Astrocyte (in vitro differentiated cells and primary cell): ENCODE data around the gene TRMU. TPM values are rescaled to one million over a fixed set of nuclear protein-coding genes. Genes with fewer than 3 reads are reported as not detected.
"Not testable (repeated sequence)": the region's sequence is repeated elsewhere in the genome, so short reads cannot be mapped to it uniquely, and the experiment has no call there.

Experiments
- DNase-seq: peaks from one replicate; pipeline ENCODE4 v3.0.0-alpha.2; 2010; ENCODE audit warnings: low read depth
- FAIRE-seq: peaks from 2 replicates; lab custom pipeline; 2011; peaks lifted over from hg19 to GRCh38; lab: Jason Lieb, UNC
- H2AFZ ChIP-seq: 2 replicates; pipeline ENCODE4 v1.6.0; 2012; ENCODE audit warnings: low read depth, low read length, inconsistent platforms
- H3K27ac ChIP-seq: 2 replicates; pipeline ENCODE4 v1.5.1; 2011; ENCODE audit warnings: low read depth, low read length, inconsistent platforms
- H3K27me3 ChIP-seq: 2 replicates; pipeline ENCODE4 v1.6.0; 2011; ENCODE audit warnings: low read length, inconsistent platforms; ENCODE audit not compliant: insufficient read depth
- H3K36me3 ChIP-seq: 2 replicates; pipeline ENCODE4 v1.5.1; 2011; ENCODE audit warnings: low read length, inconsistent platforms; ENCODE audit not compliant: insufficient read depth
- H3K4me1 ChIP-seq: 2 replicates; pipeline ENCODE4 v1.5.1; 2011; ENCODE audit warnings: low read length, inconsistent platforms; ENCODE audit not compliant: insufficient read depth
- H3K4me2 ChIP-seq: 2 replicates; pipeline ENCODE4 v1.6.0; 2012; ENCODE audit warnings: low read length, inconsistent platforms
- H3K4me3 ChIP-seq: 2 replicates; pipeline ENCODE4 v1.5.1; 2011; ENCODE audit warnings: low read depth, mild to moderate bottlenecking, low read length, inconsistent platforms; ENCODE audit not compliant: insufficient read depth
- H3K79me2 ChIP-seq: 2 replicates; pipeline ENCODE4 v1.6.0; 2012; ENCODE audit warnings: mild to moderate bottlenecking, low read length, inconsistent platforms; ENCODE audit not compliant: insufficient read depth
- H3K9ac ChIP-seq: 2 replicates; pipeline ENCODE4 v1.6.0; 2012; ENCODE audit warnings: mild to moderate bottlenecking, low read length, inconsistent platforms
- H3K9me3 ChIP-seq: 2 replicates; pipeline ENCODE4 v1.5.1; 2012; ENCODE audit warnings: low read depth, mild to moderate bottlenecking, low read length, inconsistent platforms; ENCODE audit not compliant: insufficient read depth
- H4K20me1 ChIP-seq: 2 replicates; pipeline ENCODE4 v1.6.0; 2012; ENCODE audit warnings: low read length, inconsistent platforms; ENCODE audit not compliant: insufficient read depth
- H3K27ac Mint-ChIP-seq: one replicate; pipeline ENCODE4 v1.8.0; 2021; ENCODE audit warnings: mild to moderate bottlenecking, mixed read lengths; ENCODE audit not compliant: unreplicated experiment
- H3K27me3 Mint-ChIP-seq: one replicate; pipeline ENCODE4 v1.8.0; 2021; ENCODE audit warnings: low read depth, mixed read lengths; ENCODE audit not compliant: unreplicated experiment
- H3K36me3 Mint-ChIP-seq: one replicate; pipeline ENCODE4 v1.8.0; 2021; ENCODE audit warnings: low read depth, mixed read lengths; ENCODE audit not compliant: unreplicated experiment
- H3K4me1 Mint-ChIP-seq: one replicate; pipeline ENCODE4 v1.8.0; 2021; ENCODE audit warnings: low read depth, mixed read lengths; ENCODE audit not compliant: unreplicated experiment
- H3K4me3 Mint-ChIP-seq: one replicate; pipeline ENCODE4 v1.8.0; 2021; ENCODE audit warnings: mild to moderate bottlenecking, moderate library complexity, mixed read lengths; ENCODE audit not compliant: unreplicated experiment
- H3K9me3 Mint-ChIP-seq: one replicate; pipeline ENCODE4 v1.8.0; 2021; ENCODE audit warnings: mild to moderate bottlenecking, mixed read lengths; ENCODE audit not compliant: unreplicated experiment
- EZH2 ChIP-seq: IDR thresholded peaks from 2 replicates; pipeline ENCODE4 v1.6.1; 2012; ENCODE audit warnings: mild to moderate bottlenecking, low read length, inconsistent platforms; ENCODE audit not compliant: insufficient read depth
- total RNA-seq: library from RNA; stranded (reverse); gene quantifications from 2 replicates; pipeline ENCODE4 v1.2.1, GENCODE V29; 2021
- TF ChIP-seq, protein P1 (sequence below): IDR thresholded peaks from 2 replicates; pipeline ENCODE4 v1.5.1; 2011; ENCODE audit warnings: low read depth, mild to moderate bottlenecking, inconsistent platforms, low read length, moderate library complexity; ENCODE audit not compliant: insufficient read depth

Gene TRMU
- total RNA-seq, 1 donor from 2014 or later, result 33.4 TPM

DNA sequence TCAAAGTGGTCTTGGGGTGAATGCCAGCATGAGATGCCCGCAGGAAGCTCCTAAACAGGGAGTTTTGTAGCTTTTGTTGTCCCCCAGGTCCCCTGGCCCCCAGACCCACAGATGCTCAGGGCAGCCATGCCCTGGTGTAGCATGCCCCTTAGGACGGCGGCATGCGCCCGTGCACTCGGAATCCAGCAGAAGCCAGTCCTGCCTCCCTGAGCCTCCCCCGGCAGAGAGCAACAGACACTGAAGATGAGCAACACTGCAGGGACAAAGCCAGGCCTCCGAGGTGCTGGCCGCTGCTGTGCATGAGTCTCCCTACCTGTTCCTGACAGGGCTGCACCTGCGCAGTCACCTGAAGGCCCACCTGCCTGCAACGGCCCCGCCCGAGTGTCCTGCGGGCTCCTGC is 59.1 kb downstream of the TRMU start:
- no peaks in the 10 kb centered on the region for H3K27me3 ChIP-seq
- FAIRE-seq (no peak), DNase-seq (no peak)
- peaks cover 2% of the 10 kb centered on the region for H3K4me1 ChIP-seq
- no peak overlapping the region for H3K27ac Mint-ChIP-seq
- H3K9me3 Mint-ChIP-seq, result no peaks in the 10 kb centered on the region
- H4K20me1 ChIP-seq, result no peaks in the 10 kb centered on the region
- no peak overlapping the region for H3K4me3 ChIP-seq
- no peak overlapping the region for H3K27ac ChIP-seq
- H3K36me3 ChIP-seq, result no peaks in the 10 kb centered on the region
- TF ChIP-seq EZH2, result no peak
- TF ChIP-seq, protein P1, sequence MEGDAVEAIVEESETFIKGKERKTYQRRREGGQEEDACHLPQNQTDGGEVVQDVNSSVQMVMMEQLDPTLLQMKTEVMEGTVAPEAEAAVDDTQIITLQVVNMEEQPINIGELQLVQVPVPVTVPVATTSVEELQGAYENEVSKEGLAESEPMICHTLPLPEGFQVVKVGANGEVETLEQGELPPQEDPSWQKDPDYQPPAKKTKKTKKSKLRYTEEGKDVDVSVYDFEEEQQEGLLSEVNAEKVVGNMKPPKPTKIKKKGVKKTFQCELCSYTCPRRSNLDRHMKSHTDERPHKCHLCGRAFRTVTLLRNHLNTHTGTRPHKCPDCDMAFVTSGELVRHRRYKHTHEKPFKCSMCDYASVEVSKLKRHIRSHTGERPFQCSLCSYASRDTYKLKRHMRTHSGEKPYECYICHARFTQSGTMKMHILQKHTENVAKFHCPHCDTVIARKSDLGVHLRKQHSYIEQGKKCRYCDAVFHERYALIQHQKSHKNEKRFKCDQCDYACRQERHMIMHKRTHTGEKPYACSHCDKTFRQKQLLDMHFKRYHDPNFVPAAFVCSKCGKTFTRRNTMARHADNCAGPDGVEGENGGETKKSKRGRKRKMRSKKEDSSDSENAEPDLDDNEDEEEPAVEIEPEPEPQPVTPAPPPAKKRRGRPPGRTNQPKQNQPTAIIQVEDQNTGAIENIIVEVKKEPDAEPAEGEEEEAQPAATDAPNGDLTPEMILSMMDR, result no peak
- H3K4me3 Mint-ChIP-seq, result no peak overlapping the region
- no peak overlapping the region for H3K4me2 ChIP-seq
- H3K9ac ChIP-seq, result no peak overlapping the region
- no peaks in the 10 kb centered on the region for H3K9me3 ChIP-seq
- no peaks in the 10 kb centered on the region for H3K4me1 Mint-ChIP-seq
- no peaks in the 10 kb centered on the region for H3K27me3 Mint-ChIP-seq
- no peak overlapping the region for H2AFZ ChIP-seq
- H3K79me2 ChIP-seq, result no peaks in the 10 kb centered on the region
- peaks cover 6% of the 10 kb centered on the region for H3K36me3 Mint-ChIP-seq

DNA sequence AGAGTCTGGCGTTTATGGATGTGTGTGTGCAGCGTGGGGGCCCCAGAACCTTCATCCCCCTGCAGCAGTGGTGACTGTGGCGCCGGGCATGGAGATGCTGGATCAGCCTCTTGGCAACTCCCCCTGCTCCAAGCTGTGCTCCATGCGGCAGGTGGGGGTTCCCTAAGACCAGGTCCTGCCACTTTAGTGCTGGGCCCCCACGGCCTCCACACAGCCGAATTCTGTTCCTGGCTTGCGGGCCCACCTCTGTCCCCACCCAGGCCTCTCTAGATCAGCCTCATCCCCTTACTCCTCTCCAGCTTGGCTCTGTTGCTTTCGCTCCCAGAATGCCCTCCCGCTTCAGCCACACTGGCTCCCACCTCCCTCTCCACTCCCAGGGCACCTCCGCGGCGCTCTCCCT is 59.6 kb downstream of the TRMU start:
- Histone ChIP-seq H3K27ac (no peak overlapping the region), H3K27me3 (no peaks in the 10 kb centered on the region), H3K4me2 (no peak overlapping the region), H3K4me3 (no peak overlapping the region), H3K36me3 (no peaks in the 10 kb centered on the region), H4K20me1 (no peaks in the 10 kb centered on the region), H3K4me1 (peaks cover 2% of the 10 kb centered on the region), H3K9ac (no peak overlapping the region), H3K9me3 (no peaks in the 10 kb centered on the region), H2AFZ (no peak overlapping the region), H3K79me2 (no peaks in the 10 kb centered on the region)
- peaks cover 8% of the 10 kb centered on the region for H3K36me3 Mint-ChIP-seq
- no peak overlapping the region for H3K4me3 Mint-ChIP-seq
- H3K9me3 Mint-ChIP-seq, result no peaks in the 10 kb centered on the region
- TF ChIP-seq EZH2, result no peak
- TF ChIP-seq, protein P1, result no peak
- DNase-seq (no peak), FAIRE-seq (no peak)
- H3K27ac Mint-ChIP-seq, result no peak overlapping the region
- H3K4me1 Mint-ChIP-seq, result no peaks in the 10 kb centered on the region
- no peaks in the 10 kb centered on the region for H3K27me3 Mint-ChIP-seq

DNA sequence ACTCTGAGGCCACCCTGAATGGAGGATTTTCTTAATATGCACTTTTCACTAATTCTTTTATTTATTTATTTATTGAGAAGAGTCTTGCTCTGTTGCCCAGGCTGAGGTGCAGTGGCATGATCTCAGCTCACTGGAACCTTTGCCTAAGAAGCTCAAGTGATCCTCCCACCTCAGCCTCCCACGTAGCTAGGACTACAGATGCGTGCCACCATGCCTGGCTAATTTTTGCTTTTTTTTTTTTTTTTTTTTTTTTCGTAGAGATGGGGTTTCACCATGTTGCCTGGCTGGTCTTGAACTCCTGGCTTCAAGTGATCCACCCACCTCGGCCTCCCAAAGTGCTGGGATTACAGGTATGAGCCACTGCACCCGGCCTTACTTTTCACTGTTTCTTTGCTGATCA is 61.5 kb downstream of the TRMU start:
- not testable (repeated sequence) for DNase-seq, H4K20me1 ChIP-seq, H3K4me1 ChIP-seq, H2AFZ ChIP-seq, H3K36me3 Mint-ChIP-seq, H3K27ac ChIP-seq, H3K4me3 ChIP-seq, H3K9me3 Mint-ChIP-seq, H3K9ac ChIP-seq, H3K79me2 ChIP-seq, H3K4me3 Mint-ChIP-seq, H3K36me3 ChIP-seq, H3K4me1 Mint-ChIP-seq, H3K4me2 ChIP-seq, H3K9me3 ChIP-seq, H3K27ac Mint-ChIP-seq, H3K27me3 Mint-ChIP-seq, H3K27me3 ChIP-seq, FAIRE-seq
